ENCODE measurements around the gene SKIC8.
"Not testable (repeated sequence)": the region's sequence is repeated elsewhere in the genome, so short reads cannot be mapped to it uniquely, and the experiment has no call there.

Gene SKIC8

GRCh38 chr15:78256044-78256437 lies 43.4 kb downstream of the SKIC8 start:
- no peak for DNase-seq (ENCODE audit: low read depth in 1 of 2, low spot score in 1 of 2)

- no peak for DNase-seq (ENCODE audit: low read depth in 1 of 2, low spot score in 1 of 2)
Observed at GRCh38 chr15:78255421-78256043, 43.9 kb downstream of the SKIC8 start.

GRCh38 chr15:78251136-78251535 lies 48.3 kb downstream of the SKIC8 start:
- no peak for DNase-seq (ENCODE audit: low read depth in 1 of 2, low spot score in 1 of 2)

- no peak for DNase-seq (ENCODE audit: low read depth in 1 of 2, low spot score in 1 of 2)
Observed at GRCh38 chr15:78249131-78249530, 50.3 kb downstream of the SKIC8 start.

- DNase-seq (ENCODE audit: low read depth in 1 of 2, low spot score in 1 of 2) = no peak
Observed at GRCh38 chr15:78247911-78248310, 51.5 kb downstream of the SKIC8 start.

GRCh38 chr15:78245976-78246620 lies 53.3 kb downstream of the SKIC8 start:
- not testable (repeated sequence) for DNase-seq (ENCODE audit: low read depth in 1 of 2, low spot score in 1 of 2)

GRCh38 chr15:78245392-78245791 lies 54.0 kb downstream of the SKIC8 start:
- DNase-seq (ENCODE audit: low read depth in 1 of 2, low spot score in 1 of 2) = not testable (repeated sequence)

GRCh38 chr15:78244893-78245292 lies 54.5 kb downstream of the SKIC8 start:
- DNase-seq (ENCODE audit: low read depth in 1 of 2, low spot score in 1 of 2) = no peak

- no peak for DNase-seq (ENCODE audit: low read depth in 1 of 2, low spot score in 1 of 2)
Observed at GRCh38 chr15:78244101-78244500, 55.3 kb downstream of the SKIC8 start.

- DNase-seq (ENCODE audit: low read depth in 1 of 2, low spot score in 1 of 2) = no peak
Observed at GRCh38 chr15:78243491-78243941, 55.9 kb downstream of the SKIC8 start.

- no peak for DNase-seq (ENCODE audit: low read depth in 1 of 2, low spot score in 1 of 2)
Observed at GRCh38 chr15:78243058-78243457, 56.4 kb downstream of the SKIC8 start.

- DNase-seq (ENCODE audit: low read depth in 1 of 2, low spot score in 1 of 2) = no peak
Observed at GRCh38 chr15:78242128-78242527, 57.3 kb downstream of the SKIC8 start.

GRCh38 chr15:78241017-78241416 lies 58.4 kb downstream of the SKIC8 start:
- peak; percentile 65 to 71 for DNase-seq (ENCODE audit: low read depth in 1 of 2, low spot score in 1 of 2)

- DNase-seq (ENCODE audit: low read depth in 1 of 2, low spot score in 1 of 2) = no peak
Observed at GRCh38 chr15:78239811-78240210, 59.6 kb downstream of the SKIC8 start.

- DNase-seq (ENCODE audit: low read depth in 1 of 2, low spot score in 1 of 2) = no peak
Observed at GRCh38 chr15:78237146-78237545, 62.3 kb downstream of the SKIC8 start.

GRCh38 chr15:78236491-78236890 lies 62.9 kb downstream of the SKIC8 start:
- DNase-seq (ENCODE audit: low read depth in 1 of 2, low spot score in 1 of 2) = no peak

- no peak for DNase-seq (ENCODE audit: low read depth in 1 of 2, low spot score in 1 of 2)
Observed at GRCh38 chr15:78234515-78235040, 64.8 kb downstream of the SKIC8 start, which contains the start of gene ACSBG1. TSS of gene ACSBG1 (minus strand) at chr15:78234565. CDS start at chr15:78234501, 64 bp downstream.

- no peak for DNase-seq (ENCODE audit: low read depth in 1 of 2, low spot score in 1 of 2)
Observed at GRCh38 chr15:78233496-78233895, 65.9 kb downstream of the SKIC8 start.

Measured in activated T-helper 1 cell treated with anti-CD3 and anti-CD28 coated beads, Interleukin-2, amount 50 U/mL, for 16 hours (primary cell).